ENCODE results near the gene KANSL3.

DNA sequence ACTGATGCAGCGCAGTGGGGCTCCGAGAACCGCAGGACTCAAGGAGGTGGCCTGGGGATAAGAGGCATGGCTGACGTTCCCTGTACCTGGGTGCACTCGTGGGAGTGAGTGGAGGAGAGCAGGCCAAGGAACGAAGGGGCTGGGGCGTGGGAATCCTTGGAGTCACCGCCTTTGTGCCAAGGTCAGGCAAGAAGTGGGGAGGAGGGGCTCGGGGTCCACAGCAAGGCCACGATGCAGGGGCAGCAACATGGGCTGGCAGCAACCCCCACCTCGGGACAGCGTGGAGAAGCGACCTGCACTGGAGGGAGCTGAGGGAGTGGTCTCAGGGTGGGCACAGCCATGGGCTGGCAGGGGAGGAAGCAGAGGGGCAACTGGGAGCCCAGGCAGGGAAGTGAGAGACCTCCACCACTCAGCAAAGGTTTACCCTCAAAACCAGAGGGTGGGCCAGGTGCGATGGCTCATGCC, 82.9 kb downstream of the KANSL3 start:
- TF ChIP-seq, protein P1, sequence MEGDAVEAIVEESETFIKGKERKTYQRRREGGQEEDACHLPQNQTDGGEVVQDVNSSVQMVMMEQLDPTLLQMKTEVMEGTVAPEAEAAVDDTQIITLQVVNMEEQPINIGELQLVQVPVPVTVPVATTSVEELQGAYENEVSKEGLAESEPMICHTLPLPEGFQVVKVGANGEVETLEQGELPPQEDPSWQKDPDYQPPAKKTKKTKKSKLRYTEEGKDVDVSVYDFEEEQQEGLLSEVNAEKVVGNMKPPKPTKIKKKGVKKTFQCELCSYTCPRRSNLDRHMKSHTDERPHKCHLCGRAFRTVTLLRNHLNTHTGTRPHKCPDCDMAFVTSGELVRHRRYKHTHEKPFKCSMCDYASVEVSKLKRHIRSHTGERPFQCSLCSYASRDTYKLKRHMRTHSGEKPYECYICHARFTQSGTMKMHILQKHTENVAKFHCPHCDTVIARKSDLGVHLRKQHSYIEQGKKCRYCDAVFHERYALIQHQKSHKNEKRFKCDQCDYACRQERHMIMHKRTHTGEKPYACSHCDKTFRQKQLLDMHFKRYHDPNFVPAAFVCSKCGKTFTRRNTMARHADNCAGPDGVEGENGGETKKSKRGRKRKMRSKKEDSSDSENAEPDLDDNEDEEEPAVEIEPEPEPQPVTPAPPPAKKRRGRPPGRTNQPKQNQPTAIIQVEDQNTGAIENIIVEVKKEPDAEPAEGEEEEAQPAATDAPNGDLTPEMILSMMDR (IDR thresholded peaks at IDR 0.05), result no peak
- no peak for TF ChIP-seq POLR2A (IDR thresholded peaks at IDR 0.05)

Measured in adrenal gland (tissue), 5 donors.